NT2/D1 (cell line): ENCODE data around the gene DYRK1A.

Experiments
- DNase-seq: peaks from one replicate; pipeline ENCODE4 v3.0.0-alpha.2; 2011; ENCODE audit warnings: low read depth, low spot score
- H3K27me3 ChIP-seq: 2 replicates; pipeline ENCODE4 v1.6.0; 2011; ENCODE audit warnings: mild to moderate bottlenecking; ENCODE audit not compliant: insufficient read length, insufficient read depth
- H3K36me3 ChIP-seq: 2 replicates; pipeline ENCODE4 v1.6.1; 2011; ENCODE audit warnings: mild to moderate bottlenecking, low read length, mixed read lengths; ENCODE audit not compliant: insufficient read depth, insufficient read length
- H3K4me1 ChIP-seq: 2 replicates; pipeline ENCODE4 v1.5.1; 2011; ENCODE audit not compliant: insufficient read depth, insufficient read length
- H3K4me3 ChIP-seq: 2 replicates; pipeline ENCODE4 v1.5.1; 2011; ENCODE audit warnings: low read depth; ENCODE audit not compliant: insufficient read length
- H3K9ac ChIP-seq: 2 replicates; pipeline ENCODE4 v1.6.0; 2011; ENCODE audit warnings: low read depth; ENCODE audit not compliant: insufficient read length
- H3K9me3 ChIP-seq: 2 replicates; pipeline ENCODE4 v1.5.1; 2011; ENCODE audit warnings: mild to moderate bottlenecking, low read length; ENCODE audit not compliant: insufficient read depth
- SUZ12 ChIP-seq: IDR thresholded peaks from 2 replicates; pipeline ENCODE4 v1.6.1; 2011; ENCODE audit not compliant: insufficient read length, insufficient read depth; ENCODE audit errors: extremely low read depth
- YY1 ChIP-seq: IDR thresholded peaks from 2 replicates; pipeline ENCODE4 v1.6.1; 2011; ENCODE audit not compliant: insufficient read length, insufficient read depth
- ZNF274 ChIP-seq: IDR thresholded peaks from 2 replicates; pipeline ENCODE4 v1.6.1; 2011; ENCODE audit warnings: mild to moderate bottlenecking, low read depth, low read length

The DYRK1A gene

DNA sequence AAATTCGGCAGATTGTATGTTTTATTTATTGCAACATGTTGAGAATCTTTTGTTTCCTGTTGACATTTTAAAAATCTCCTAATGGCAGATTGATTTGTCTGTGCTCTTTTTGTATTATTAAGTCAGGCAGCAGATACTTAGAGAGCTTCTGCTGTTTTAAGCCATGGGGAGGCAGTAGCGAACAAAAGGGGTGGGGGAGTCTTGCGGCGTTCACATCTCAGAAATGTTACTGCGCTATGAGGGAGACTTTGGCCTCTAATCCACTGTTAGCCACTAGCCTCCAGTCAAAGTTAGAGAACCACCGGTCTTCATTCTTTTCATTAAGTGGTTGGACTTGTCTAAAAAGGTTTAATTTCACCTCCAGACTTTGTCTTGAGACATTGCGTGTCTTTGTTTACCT lies 93.6 kb downstream of the DYRK1A start:
- DNase-seq: peak; percentile 39
- Histone ChIP-seq H3K4me3 (no peak overlapping the region), H3K36me3 (peaks cover 7% of the 10 kb centered on the region), H3K4me1 (no peaks in the 10 kb centered on the region), H3K9me3 (no peaks in the 10 kb centered on the region), H3K9ac (no peak overlapping the region), H3K27me3 (no peaks in the 10 kb centered on the region)
- TF ChIP-seq ZNF274: no peak
- TF ChIP-seq SUZ12: no peak
- no peak for TF ChIP-seq YY1

- peaks cover 2% of the 10 kb centered on the region for H3K36me3 ChIP-seq
- no peaks in the 10 kb centered on the region for H3K4me1 ChIP-seq
- no peak overlapping the region for H3K9ac ChIP-seq
- no peak overlapping the region for H3K4me3 ChIP-seq
- TF ChIP-seq ZNF274 (no peak), SUZ12 (no peak), YY1 (no peak)
- H3K27me3 ChIP-seq: no peaks in the 10 kb centered on the region
- no peaks in the 10 kb centered on the region for H3K9me3 ChIP-seq
- DNase-seq: no peak
Measured at GRCh38 chr21:37461479-37461878, 94.9 kb downstream of the DYRK1A start.

DNA sequence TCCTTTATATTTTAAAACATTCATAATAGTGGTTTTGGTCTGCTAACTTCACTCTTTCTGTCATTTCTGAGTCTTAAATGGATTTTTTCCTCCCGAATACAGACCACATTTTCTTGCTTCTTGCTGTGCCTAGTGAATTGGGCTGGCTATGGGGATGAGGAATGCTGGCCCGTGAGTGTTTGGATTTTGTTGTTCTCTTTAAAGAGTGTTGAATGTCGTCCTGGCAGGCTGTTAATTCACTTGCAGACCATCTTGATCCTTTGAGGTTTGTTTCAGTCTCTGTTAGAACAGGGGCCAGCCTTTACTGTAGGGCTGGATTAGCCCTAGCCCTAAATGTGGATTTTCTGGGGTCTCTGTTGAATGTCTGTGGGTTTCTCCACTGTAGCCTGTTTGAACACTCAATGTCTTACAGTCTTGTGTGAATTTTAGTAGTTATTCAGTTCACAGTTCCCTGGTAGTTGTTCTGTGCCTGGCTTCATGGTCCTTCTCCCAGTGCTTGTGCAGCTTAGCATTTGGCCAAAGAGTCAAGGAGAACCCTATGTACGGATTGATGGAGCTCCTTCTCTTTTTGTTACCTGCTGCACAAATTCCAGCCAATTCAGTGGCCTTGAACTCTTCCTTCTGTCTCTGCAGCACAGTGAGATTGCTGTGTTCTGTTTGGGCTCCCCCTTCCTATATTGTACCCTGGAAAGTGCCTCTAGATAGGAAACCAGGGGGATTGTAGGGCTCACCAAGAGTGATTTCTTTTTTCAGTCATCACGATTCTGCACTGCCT lies 95.7 kb downstream of the DYRK1A start:
- no peaks in the 10 kb centered on the region for H3K9me3 ChIP-seq
- no peaks in the 10 kb centered on the region for H3K4me1 ChIP-seq
- DNase-seq: peak; percentile 22
- H3K9ac ChIP-seq: no peak overlapping the region
- H3K4me3 ChIP-seq: no peak overlapping the region
- no peak for TF ChIP-seq SUZ12
- TF ChIP-seq ZNF274: no peak
- no peak for TF ChIP-seq YY1
- H3K27me3 ChIP-seq: no peaks in the 10 kb centered on the region
- no peaks in the 10 kb centered on the region for H3K36me3 ChIP-seq

GRCh38 chr21:37463083-37463801 lies 96.7 kb downstream of the DYRK1A start:
- no peak for DNase-seq
- 0 out of 2 replicates have a peak, but pooled peaks cover 3% of the 10 kb centered on the region for H3K9me3 ChIP-seq
- H3K36me3 ChIP-seq: peaks cover 4% of the 10 kb centered on the region
- no peaks in the 10 kb centered on the region for H3K4me1 ChIP-seq
- H3K9ac ChIP-seq: no peak overlapping the region
- TF ChIP-seq SUZ12: no peak
- no peak for TF ChIP-seq ZNF274
- TF ChIP-seq YY1: no peak
- H3K27me3 ChIP-seq: no peaks in the 10 kb centered on the region
- H3K4me3 ChIP-seq: no peak overlapping the region

DNA sequence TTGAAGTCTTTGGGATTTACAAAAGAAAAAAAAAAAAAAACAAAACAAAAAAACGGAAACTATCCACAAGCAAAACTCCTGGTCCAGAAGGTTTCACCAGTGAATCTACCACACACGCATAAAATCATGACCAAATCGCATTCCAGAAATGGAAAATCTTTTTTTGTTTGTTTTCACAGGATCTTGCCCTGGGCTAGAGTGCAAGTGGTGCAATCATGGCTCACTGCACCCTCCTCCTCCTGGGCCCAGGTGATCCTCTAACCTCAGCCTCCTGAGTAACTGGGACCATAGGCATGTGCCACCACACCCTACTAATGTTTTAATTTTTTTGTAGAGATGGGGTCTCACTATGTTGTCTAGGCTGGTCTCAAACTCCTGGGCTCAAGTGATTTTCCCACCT lies 100.5 kb downstream of the DYRK1A start:
- Histone ChIP-seq H3K4me3 (no peak overlapping the region), H3K36me3 (peaks cover 27% of the 10 kb centered on the region), H3K9me3 (peaks cover 17% of the 10 kb centered on the region; the same call in 1 of the 2 replicates), H3K27me3 (no peaks in the 10 kb centered on the region), H3K4me1 (no peaks in the 10 kb centered on the region), H3K9ac (no peak overlapping the region)
- no peak for DNase-seq
- no peak for TF ChIP-seq YY1
- TF ChIP-seq ZNF274: no peak
- TF ChIP-seq SUZ12: no peak

DNA sequence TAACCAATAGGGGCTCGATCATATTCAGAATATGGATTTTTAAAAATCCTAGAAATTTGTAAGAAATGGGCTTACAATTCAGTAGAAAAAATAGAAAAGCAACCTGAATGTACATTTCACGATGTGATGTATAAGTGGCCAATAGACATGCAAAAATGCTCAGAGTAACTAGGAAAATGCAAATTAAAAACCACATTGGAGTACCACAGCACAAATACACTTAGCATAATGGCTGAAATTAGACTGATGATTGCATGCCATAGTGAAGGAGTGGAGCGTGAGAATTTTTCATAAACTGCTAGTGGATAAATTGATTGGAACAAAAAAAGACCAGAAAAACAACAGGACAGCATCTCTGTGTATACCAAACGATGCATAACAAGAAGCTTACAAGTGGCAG lies 102.3 kb downstream of the DYRK1A start:
- no peak overlapping the region for H3K4me3 ChIP-seq

GRCh38 chr21:37469441-37469840 lies 102.9 kb downstream of the DYRK1A start:
- H3K36me3 ChIP-seq: peaks cover 49% of the 10 kb centered on the region
- no peak overlapping the region for H3K9ac ChIP-seq
- no peaks in the 10 kb centered on the region for H3K27me3 ChIP-seq
- H3K4me1 ChIP-seq: no peaks in the 10 kb centered on the region
- H3K9me3 ChIP-seq: peaks cover 17% of the 10 kb centered on the region; the same call in 1 of the 2 replicates
- no peak for DNase-seq
- H3K4me3 ChIP-seq: no peak overlapping the region
- TF ChIP-seq YY1: no peak
- TF ChIP-seq SUZ12: no peak
- no peak for TF ChIP-seq ZNF274

More for the DNA sequence above, 102.3 kb downstream of the DYRK1A start:
- Histone ChIP-seq H3K9ac (no peak overlapping the region), H3K4me1 (no peaks in the 10 kb centered on the region), H3K27me3 (no peaks in the 10 kb centered on the region), H3K9me3 (peaks cover 17% of the 10 kb centered on the region; the same call in 1 of the 2 replicates), H3K36me3 (peaks cover 44% of the 10 kb centered on the region)
- TF ChIP-seq ZNF274 (no peak), YY1 (no peak), SUZ12 (no peak)
- DNase-seq: no peak
